PFSK-1 (cell line): Measurements from ENCODE around the gene THEM5.

Source experiments
- FOXP2 ChIP-seq: optimal IDR thresholded peaks from 2 replicates; pipeline ENCODE3; 2011; ENCODE audit warnings: borderline replicate concordance, control low read depth, inconsistent platforms; ENCODE audit not compliant: insufficient read depth; ENCODE audit errors: extremely low read length, extremely low read depth
- POLR2AphosphoS5 ChIP-seq: IDR thresholded peaks from 2 replicates; pipeline ENCODE4 v1.6.1; 2012; ENCODE audit warnings: low read depth, mild to moderate bottlenecking, control low read depth, low read length, moderate library complexity
- SIN3A ChIP-seq: IDR thresholded peaks from 2 replicates; pipeline ENCODE4 v1.6.1; 2012; ENCODE audit warnings: mild to moderate bottlenecking, low read length, moderate library complexity, borderline replicate concordance; ENCODE audit not compliant: insufficient read depth
- TAF1 ChIP-seq: IDR thresholded peaks from 2 replicates; pipeline ENCODE4 v1.6.1; 2012; ENCODE audit warnings: low read length, control low read depth, borderline replicate concordance; ENCODE audit not compliant: insufficient read depth
- TF ChIP-seq, protein P1 (sequence below), 2 experiments: IDR thresholded peaks; 2 replicates each; pipeline versions ENCODE4 v1.6.1 to v1.8.0; 2011 to 2012; ENCODE audit warnings: low read depth in 2 of 2, low read length in 2 of 2, control low read depth in 1 of 2, inconsistent platforms in 1 of 2, mild to moderate bottlenecking in 1 of 2, moderate library complexity in 1 of 2; ENCODE audit not compliant: insufficient read depth in 1 of 2

THEM5 gene

GRCh38 chr1:151819227-151819835, 34.2 kb downstream of the THEM5 start:
- TF ChIP-seq TAF1 (no peak), POLR2AphosphoS5 (no peak), SIN3A (no peak), FOXP2 (no peak)
- TF ChIP-seq, protein P1, sequence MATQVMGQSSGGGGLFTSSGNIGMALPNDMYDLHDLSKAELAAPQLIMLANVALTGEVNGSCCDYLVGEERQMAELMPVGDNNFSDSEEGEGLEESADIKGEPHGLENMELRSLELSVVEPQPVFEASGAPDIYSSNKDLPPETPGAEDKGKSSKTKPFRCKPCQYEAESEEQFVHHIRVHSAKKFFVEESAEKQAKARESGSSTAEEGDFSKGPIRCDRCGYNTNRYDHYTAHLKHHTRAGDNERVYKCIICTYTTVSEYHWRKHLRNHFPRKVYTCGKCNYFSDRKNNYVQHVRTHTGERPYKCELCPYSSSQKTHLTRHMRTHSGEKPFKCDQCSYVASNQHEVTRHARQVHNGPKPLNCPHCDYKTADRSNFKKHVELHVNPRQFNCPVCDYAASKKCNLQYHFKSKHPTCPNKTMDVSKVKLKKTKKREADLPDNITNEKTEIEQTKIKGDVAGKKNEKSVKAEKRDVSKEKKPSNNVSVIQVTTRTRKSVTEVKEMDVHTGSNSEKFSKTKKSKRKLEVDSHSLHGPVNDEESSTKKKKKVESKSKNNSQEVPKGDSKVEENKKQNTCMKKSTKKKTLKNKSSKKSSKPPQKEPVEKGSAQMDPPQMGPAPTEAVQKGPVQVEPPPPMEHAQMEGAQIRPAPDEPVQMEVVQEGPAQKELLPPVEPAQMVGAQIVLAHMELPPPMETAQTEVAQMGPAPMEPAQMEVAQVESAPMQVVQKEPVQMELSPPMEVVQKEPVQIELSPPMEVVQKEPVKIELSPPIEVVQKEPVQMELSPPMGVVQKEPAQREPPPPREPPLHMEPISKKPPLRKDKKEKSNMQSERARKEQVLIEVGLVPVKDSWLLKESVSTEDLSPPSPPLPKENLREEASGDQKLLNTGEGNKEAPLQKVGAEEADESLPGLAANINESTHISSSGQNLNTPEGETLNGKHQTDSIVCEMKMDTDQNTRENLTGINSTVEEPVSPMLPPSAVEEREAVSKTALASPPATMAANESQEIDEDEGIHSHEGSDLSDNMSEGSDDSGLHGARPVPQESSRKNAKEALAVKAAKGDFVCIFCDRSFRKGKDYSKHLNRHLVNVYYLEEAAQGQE (IDR thresholded peaks at IDR 0.05; ENCODE audit: insufficient read depth in 1 of 2, low read depth in 2 of 2, low read length in 2 of 2): no peak

DNA sequence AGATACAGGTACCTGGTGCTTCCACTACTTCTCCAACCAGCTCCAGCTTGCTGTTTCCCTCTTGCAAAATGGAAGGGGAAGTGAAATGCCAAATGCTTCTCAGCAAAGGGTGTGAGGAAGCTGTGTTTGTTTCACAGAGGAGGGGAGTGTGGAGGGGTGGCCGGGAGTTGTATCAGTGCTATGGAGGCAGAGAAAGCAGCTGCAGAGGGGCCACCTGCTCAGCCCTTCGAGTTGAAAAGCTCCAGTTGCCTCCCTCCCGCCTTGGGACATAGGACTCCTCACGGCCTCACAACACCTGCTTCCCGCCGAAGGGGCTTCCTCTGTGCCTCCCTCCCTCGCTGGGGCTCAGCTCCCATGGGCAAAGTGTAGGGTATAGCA, 36.2 kb downstream of the THEM5 start:
- no peak for TF ChIP-seq TAF1
- no peak for TF ChIP-seq FOXP2
- TF ChIP-seq SIN3A: no peak
- TF ChIP-seq, protein P1 (IDR thresholded peaks at IDR 0.05; ENCODE audit: insufficient read depth in 1 of 2, low read depth in 2 of 2, low read length in 2 of 2): no peak
- no peak for TF ChIP-seq POLR2AphosphoS5

GRCh38 chr1:151816548-151817352, 36.8 kb downstream of the THEM5 start:
- TF ChIP-seq POLR2AphosphoS5: no peak
- TF ChIP-seq SIN3A: no peak
- TF ChIP-seq, protein P1 (IDR thresholded peaks at IDR 0.05; ENCODE audit: insufficient read depth in 1 of 2, low read depth in 2 of 2, low read length in 2 of 2): no peak
- no peak for TF ChIP-seq FOXP2

DNA sequence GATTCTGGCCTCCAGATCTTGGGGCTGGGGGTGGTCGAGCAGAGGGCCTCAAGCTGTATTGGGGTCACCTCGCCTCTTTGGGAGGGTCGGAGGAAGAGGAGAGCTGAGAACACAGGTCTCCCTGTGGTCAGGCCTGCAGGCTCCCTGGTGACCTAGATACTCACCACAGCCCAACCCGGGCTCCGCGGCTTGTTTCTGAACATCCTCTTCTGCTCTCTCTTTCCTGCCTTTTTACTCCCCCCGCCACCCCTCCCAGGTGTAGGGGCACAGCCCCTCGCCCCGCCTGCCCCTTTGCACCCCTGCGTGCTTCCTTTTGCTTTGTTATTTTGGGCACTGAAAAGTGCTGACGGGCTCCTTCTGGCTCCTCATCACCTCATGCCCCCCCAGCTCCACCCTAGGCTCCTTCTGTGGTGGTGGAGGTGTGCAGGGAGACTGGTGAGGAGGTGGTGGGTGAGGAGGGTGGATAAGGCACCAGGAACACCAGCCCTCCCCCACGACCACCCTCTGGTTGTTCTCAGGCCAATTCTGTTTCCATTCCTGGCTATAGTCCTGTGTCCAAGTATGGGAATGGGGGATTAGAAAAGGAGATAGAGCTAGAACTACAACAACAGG, 37.7 kb downstream of the THEM5 start:
- TF ChIP-seq FOXP2: no peak
- no peak for TF ChIP-seq SIN3A
- TF ChIP-seq TAF1: no peak
- no peak for TF ChIP-seq POLR2AphosphoS5
- TF ChIP-seq, protein P1 (IDR thresholded peaks at IDR 0.05; ENCODE audit: insufficient read depth in 1 of 2, low read depth in 2 of 2, low read length in 2 of 2): no peak
